Measurements from ENCODE around the gene B3GNT4.

DNA sequence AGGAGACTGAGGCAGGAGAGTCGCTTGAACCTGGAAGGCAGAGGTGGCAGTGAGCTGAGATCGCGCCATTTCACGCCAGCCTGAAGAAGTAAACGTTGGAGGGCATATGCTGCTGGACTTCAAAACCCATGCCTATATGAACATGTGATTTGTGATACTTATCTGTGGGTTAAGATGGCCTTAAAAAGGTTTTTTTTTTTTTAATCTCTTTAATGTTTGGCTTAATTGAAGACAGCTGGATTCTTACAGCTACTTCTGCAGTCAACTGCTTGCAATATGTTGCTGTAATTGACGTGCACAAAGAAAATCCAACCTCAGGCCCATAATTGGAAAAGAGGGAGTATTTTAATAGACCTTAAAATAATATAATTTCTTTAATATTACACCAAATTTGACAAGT is 1.5 kb upstream of the B3GNT4 start:
- TF ChIP-seq POLR2AphosphoS5 (IDR thresholded peaks at IDR 0.05; ENCODE audit: low read depth) (no peak), GABPA (IDR thresholded peaks at IDR 0.05; ENCODE audit: low read depth) (no peak)
- TF ChIP-seq, protein P1, sequence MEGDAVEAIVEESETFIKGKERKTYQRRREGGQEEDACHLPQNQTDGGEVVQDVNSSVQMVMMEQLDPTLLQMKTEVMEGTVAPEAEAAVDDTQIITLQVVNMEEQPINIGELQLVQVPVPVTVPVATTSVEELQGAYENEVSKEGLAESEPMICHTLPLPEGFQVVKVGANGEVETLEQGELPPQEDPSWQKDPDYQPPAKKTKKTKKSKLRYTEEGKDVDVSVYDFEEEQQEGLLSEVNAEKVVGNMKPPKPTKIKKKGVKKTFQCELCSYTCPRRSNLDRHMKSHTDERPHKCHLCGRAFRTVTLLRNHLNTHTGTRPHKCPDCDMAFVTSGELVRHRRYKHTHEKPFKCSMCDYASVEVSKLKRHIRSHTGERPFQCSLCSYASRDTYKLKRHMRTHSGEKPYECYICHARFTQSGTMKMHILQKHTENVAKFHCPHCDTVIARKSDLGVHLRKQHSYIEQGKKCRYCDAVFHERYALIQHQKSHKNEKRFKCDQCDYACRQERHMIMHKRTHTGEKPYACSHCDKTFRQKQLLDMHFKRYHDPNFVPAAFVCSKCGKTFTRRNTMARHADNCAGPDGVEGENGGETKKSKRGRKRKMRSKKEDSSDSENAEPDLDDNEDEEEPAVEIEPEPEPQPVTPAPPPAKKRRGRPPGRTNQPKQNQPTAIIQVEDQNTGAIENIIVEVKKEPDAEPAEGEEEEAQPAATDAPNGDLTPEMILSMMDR (IDR thresholded peaks at IDR 0.05; ENCODE audit: insufficient read depth, low read length), result no peak
- TF ChIP-seq, protein P2, sequence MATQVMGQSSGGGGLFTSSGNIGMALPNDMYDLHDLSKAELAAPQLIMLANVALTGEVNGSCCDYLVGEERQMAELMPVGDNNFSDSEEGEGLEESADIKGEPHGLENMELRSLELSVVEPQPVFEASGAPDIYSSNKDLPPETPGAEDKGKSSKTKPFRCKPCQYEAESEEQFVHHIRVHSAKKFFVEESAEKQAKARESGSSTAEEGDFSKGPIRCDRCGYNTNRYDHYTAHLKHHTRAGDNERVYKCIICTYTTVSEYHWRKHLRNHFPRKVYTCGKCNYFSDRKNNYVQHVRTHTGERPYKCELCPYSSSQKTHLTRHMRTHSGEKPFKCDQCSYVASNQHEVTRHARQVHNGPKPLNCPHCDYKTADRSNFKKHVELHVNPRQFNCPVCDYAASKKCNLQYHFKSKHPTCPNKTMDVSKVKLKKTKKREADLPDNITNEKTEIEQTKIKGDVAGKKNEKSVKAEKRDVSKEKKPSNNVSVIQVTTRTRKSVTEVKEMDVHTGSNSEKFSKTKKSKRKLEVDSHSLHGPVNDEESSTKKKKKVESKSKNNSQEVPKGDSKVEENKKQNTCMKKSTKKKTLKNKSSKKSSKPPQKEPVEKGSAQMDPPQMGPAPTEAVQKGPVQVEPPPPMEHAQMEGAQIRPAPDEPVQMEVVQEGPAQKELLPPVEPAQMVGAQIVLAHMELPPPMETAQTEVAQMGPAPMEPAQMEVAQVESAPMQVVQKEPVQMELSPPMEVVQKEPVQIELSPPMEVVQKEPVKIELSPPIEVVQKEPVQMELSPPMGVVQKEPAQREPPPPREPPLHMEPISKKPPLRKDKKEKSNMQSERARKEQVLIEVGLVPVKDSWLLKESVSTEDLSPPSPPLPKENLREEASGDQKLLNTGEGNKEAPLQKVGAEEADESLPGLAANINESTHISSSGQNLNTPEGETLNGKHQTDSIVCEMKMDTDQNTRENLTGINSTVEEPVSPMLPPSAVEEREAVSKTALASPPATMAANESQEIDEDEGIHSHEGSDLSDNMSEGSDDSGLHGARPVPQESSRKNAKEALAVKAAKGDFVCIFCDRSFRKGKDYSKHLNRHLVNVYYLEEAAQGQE (IDR thresholded peaks at IDR 0.05; ENCODE audit: insufficient replicate concordance, low read depth), result no peak
